Breast epithelium (tissue), 4 donors: ENCODE results near the gene MMP10. TPM values are rescaled to one million over a fixed set of nuclear protein-coding genes. Genes with fewer than 3 reads are reported as not detected.

Experiments
- DNase-seq, 2 donors: peaks; one replicate each; pipeline ENCODE4 v3.0.0-alpha.2; 2019; ENCODE audit warnings: low spot score in 2 of 2
- H3K27ac ChIP-seq, 2 donors: fragments of 200-600 bp; sonication (generic) in 1 of 2; one replicate each; pipeline ENCODE4 v1.5.1; 2016 to 2019; ENCODE audit warnings: mild to moderate bottlenecking in 1 of 2
- H3K27me3 ChIP-seq, 2 donors: fragments of 200-600 bp; sonication (generic) in 1 of 2; one replicate each; pipeline versions ENCODE4 v1.5.1 to v1.6.0; 2017 to 2019; ENCODE audit warnings: control low read depth in 1 of 2, mild to moderate bottlenecking in 1 of 2
- H3K36me3 ChIP-seq: fragments of 200-600 bp; one replicate; pipeline ENCODE4 v1.5.1; 2019
- H3K4me1 ChIP-seq, 2 donors: fragments of 200-600 bp; sonication (generic); one replicate each; pipeline ENCODE4 v1.5.1; 2016 to 2019; ENCODE audit warnings: control low read depth in 1 of 2
- H3K4me3 ChIP-seq, 3 donors: fragments of 200-600 bp; sonication (generic); 1 replicate in 2 of 3; 2 replicates in 1 of 3; pipeline ENCODE4 v1.5.1; 2016 to 2019; ENCODE audit warnings: mild to moderate bottlenecking in 3 of 3, moderate library complexity in 2 of 3
- H3K9me3 ChIP-seq, 2 donors: fragments of 200-600 bp; sonication (generic) in 1 of 2; one replicate each; pipeline ENCODE4 v1.5.1; 2016 to 2019; ENCODE audit warnings: control low read depth in 1 of 2
- CTCF ChIP-seq, 3 donors: fragments of 450-650 bp; IDR thresholded peaks; one replicate each; pipeline ENCODE4 v1.5.1; 2016 to 2017; ENCODE audit warnings: antibody characterized with exemption in 3 of 3, mild to moderate bottlenecking in 3 of 3, moderate library complexity in 3 of 3
- POLR2A ChIP-seq: fragments of 450-650 bp; IDR thresholded peaks from one replicate; pipeline ENCODE4 v1.6.1; 2016; ENCODE audit warnings: antibody characterized with exemption, mild to moderate bottlenecking, moderate library complexity
- POLR2AphosphoS5 ChIP-seq, 3 donors: sonication (generic); formaldehyde crosslinking; IDR thresholded peaks; one replicate each; pipeline ENCODE4 v1.6.1; 2017; ENCODE audit warnings: antibody characterized with exemption in 3 of 3
- intact Hi-C: fragments of 100-400 bp; cut with DNase I; formaldehyde crosslinking; loops from one replicate; pipeline ENCODE4 v1.15.1; 2023; ENCODE audit warnings: low total_unique reads
- total RNA-seq, 3 donors: library from RNA; depleted of rRNA; stranded (reverse); fragments of >200 nt; gene quantifications; one replicate each; pipeline ENCODE4 v1.1.0, GENCODE V29; 2016

Gene MMP10
- total RNA-seq, 3 donors from 2014 or later, result 0.66 TPM; not detected in 2

- Histone ChIP-seq H3K27ac (no peak overlapping the region), H3K27me3 (no peaks in the 10 kb centered on the region), H3K36me3 (no peaks in the 10 kb centered on the region), H3K9me3 (no peaks in the 10 kb centered on the region), H3K4me1 (no peaks in the 10 kb centered on the region), H3K4me3 (no peak overlapping the region)
- no peak for TF ChIP-seq POLR2A
- TF ChIP-seq CTCF (IDR thresholded peaks at IDR 0.05), result no peak
- TF ChIP-seq POLR2AphosphoS5 (IDR thresholded peaks at IDR 0.05), result no peak
- no peak for DNase-seq
- intact Hi-C loops, result no loop called here
Measured at GRCh38 chr11:102722821-102723220, 57.6 kb downstream of the MMP10 start.

Other genes starting within 250 kb of the MMP10 start
- gene MMP7, start 249.9 kb downstream of the MMP10 start, total RNA-seq, result 1,000 to 10,000 TPM in 1 of 3 donors, 100 to 1,000 TPM in 1, 1 to 10 TPM in 1; 2.1 to 1,213 (median 247) TPM
- gene MMP20, start 155.3 kb downstream of the MMP10 start, total RNA-seq, result under 1 TPM in 1 of 3 donors, not detected in 2; 0.59 TPM
- gene MMP27, start 74.9 kb downstream of the MMP10 start, total RNA-seq, result 1 to 10 TPM in 1 of 3 donors, under 1 TPM in 1, not detected in 1; 0.33 to 2.1 TPM
- 1 to 10 TPM in 1 of 3 donors, under 1 TPM in 1, not detected in 1; 0.33 to 2.3 TPM for gene MMP8, start 55.7 kb downstream of the MMP10 start, total RNA-seq
- gene MMP1, start 17.5 kb upstream of the MMP10 start, total RNA-seq, result not detected
- gene MMP3, start 63.0 kb upstream of the MMP10 start, total RNA-seq, result 10 to 100 TPM; 11.0 to 63.4 (median 23.9) TPM
- 1 to 10 TPM in 1 of 3 donors, not detected in 2; 3.5 TPM for gene MMP12, start 94.4 kb upstream of the MMP10 start, total RNA-seq
- not detected for gene MMP13, start 175.1 kb upstream of the MMP10 start, total RNA-seq